Measurements from ENCODE around the gene BAG5. TPM values are rescaled to one million over a fixed set of nuclear protein-coding genes. Genes with fewer than 3 reads are reported as not detected.

The BAG5 gene
- total RNA-seq, 1 experiment from 2014 or later: 29.2 TPM

DNA sequence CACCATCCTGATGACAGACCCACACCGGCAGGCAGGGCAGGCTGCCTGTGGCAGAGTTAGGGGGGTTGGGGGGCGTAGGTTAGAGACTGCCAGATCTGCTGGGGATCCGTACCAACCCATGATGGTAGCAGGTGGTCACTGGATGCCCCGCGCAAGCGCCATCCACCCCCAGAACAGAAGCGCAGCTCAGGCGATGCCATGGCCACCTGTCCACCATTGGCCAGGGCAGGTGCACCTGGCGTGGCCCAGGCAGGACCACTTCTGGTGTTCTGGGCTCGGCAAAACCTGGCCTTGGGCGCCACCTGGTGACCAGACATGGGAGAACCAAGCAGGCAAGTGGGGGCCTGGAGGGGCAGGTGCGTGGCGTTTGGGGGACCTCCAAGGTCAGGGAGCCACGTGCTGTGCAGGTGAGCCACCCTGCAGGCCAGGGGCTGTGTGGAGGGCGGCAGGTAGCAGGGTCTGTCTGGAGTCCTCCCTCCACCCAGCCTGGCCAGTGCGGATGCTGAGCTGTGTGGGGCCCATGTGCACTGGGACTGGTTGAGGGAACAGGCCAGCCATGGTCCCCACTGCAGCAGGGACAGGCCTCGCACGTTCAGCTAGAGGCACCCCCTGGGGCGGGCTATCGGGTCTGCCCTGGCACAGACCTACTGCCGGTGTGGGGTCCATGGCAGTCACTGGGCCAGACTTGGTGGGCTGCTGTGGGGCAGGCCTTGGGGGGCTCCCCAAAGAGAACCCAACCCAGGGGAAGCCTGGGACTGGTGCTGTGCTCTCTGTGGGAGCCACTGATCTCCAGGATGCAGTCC is 15.6 kb downstream of the BAG5 start (continued):
- TF ChIP-seq, protein P1, sequence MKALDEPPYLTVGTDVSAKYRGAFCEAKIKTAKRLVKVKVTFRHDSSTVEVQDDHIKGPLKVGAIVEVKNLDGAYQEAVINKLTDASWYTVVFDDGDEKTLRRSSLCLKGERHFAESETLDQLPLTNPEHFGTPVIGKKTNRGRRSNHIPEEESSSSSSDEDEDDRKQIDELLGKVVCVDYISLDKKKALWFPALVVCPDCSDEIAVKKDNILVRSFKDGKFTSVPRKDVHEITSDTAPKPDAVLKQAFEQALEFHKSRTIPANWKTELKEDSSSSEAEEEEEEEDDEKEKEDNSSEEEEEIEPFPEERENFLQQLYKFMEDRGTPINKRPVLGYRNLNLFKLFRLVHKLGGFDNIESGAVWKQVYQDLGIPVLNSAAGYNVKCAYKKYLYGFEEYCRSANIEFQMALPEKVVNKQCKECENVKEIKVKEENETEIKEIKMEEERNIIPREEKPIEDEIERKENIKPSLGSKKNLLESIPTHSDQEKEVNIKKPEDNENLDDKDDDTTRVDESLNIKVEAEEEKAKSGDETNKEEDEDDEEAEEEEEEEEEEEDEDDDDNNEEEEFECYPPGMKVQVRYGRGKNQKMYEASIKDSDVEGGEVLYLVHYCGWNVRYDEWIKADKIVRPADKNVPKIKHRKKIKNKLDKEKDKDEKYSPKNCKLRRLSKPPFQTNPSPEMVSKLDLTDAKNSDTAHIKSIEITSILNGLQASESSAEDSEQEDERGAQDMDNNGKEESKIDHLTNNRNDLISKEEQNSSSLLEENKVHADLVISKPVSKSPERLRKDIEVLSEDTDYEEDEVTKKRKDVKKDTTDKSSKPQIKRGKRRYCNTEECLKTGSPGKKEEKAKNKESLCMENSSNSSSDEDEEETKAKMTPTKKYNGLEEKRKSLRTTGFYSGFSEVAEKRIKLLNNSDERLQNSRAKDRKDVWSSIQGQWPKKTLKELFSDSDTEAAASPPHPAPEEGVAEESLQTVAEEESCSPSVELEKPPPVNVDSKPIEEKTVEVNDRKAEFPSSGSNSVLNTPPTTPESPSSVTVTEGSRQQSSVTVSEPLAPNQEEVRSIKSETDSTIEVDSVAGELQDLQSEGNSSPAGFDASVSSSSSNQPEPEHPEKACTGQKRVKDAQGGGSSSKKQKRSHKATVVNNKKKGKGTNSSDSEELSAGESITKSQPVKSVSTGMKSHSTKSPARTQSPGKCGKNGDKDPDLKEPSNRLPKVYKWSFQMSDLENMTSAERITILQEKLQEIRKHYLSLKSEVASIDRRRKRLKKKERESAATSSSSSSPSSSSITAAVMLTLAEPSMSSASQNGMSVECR (CRISPR knock-in tag; IDR thresholded peaks at IDR 0.05; ENCODE audit: borderline replicate concordance): no peak
- peak; percentile 44; the same call in 1 of the 2 replicates for TF ChIP-seq ZNF121 (CRISPR knock-in tag; IDR thresholded peaks at IDR 0.05)
- no peak for TF ChIP-seq SP1 (CRISPR knock-in tag; conservative IDR thresholded peaks at IDR 0.05)
- no peak for TF ChIP-seq ZNF671 (CRISPR knock-in tag; IDR thresholded peaks at IDR 0.05)
- TF ChIP-seq, protein P2, sequence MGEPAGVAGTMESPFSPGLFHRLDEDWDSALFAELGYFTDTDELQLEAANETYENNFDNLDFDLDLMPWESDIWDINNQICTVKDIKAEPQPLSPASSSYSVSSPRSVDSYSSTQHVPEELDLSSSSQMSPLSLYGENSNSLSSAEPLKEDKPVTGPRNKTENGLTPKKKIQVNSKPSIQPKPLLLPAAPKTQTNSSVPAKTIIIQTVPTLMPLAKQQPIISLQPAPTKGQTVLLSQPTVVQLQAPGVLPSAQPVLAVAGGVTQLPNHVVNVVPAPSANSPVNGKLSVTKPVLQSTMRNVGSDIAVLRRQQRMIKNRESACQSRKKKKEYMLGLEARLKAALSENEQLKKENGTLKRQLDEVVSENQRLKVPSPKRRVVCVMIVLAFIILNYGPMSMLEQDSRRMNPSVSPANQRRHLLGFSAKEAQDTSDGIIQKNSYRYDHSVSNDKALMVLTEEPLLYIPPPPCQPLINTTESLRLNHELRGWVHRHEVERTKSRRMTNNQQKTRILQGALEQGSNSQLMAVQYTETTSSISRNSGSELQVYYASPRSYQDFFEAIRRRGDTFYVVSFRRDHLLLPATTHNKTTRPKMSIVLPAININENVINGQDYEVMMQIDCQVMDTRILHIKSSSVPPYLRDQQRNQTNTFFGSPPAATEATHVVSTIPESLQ (CRISPR knock-in tag; IDR thresholded peaks at IDR 0.05): no peak
- no peak for TF ChIP-seq JUN (CRISPR knock-in tag; IDR thresholded peaks at IDR 0.05)
- TF ChIP-seq, protein P3, sequence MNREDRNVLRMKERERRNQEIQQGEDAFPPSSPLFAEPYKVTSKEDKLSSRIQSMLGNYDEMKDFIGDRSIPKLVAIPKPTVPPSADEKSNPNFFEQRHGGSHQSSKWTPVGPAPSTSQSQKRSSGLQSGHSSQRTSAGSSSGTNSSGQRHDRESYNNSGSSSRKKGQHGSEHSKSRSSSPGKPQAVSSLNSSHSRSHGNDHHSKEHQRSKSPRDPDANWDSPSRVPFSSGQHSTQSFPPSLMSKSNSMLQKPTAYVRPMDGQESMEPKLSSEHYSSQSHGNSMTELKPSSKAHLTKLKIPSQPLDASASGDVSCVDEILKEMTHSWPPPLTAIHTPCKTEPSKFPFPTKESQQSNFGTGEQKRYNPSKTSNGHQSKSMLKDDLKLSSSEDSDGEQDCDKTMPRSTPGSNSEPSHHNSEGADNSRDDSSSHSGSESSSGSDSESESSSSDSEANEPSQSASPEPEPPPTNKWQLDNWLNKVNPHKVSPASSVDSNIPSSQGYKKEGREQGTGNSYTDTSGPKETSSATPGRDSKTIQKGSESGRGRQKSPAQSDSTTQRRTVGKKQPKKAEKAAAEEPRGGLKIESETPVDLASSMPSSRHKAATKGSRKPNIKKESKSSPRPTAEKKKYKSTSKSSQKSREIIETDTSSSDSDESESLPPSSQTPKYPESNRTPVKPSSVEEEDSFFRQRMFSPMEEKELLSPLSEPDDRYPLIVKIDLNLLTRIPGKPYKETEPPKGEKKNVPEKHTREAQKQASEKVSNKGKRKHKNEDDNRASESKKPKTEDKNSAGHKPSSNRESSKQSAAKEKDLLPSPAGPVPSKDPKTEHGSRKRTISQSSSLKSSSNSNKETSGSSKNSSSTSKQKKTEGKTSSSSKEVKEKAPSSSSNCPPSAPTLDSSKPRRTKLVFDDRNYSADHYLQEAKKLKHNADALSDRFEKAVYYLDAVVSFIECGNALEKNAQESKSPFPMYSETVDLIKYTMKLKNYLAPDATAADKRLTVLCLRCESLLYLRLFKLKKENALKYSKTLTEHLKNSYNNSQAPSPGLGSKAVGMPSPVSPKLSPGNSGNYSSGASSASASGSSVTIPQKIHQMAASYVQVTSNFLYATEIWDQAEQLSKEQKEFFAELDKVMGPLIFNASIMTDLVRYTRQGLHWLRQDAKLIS (CRISPR knock-in tag; IDR thresholded peaks at IDR 0.05; ENCODE audit: borderline replicate concordance): no peak
- no peak for TF ChIP-seq EMX1 (CRISPR knock-in tag; IDR thresholded peaks at IDR 0.05)
- no peak for TF ChIP-seq ATF1 (CRISPR knock-in tag; IDR thresholded peaks at IDR 0.05)
- no peak for TF ChIP-seq RELA (CRISPR knock-in tag; IDR thresholded peaks at IDR 0.05; ENCODE audit: borderline replicate concordance)
- TF ChIP-seq ZNF317 (CRISPR knock-in tag; IDR thresholded peaks at IDR 0.05; ENCODE audit: borderline replicate concordance, low read depth): no peak
- no peak for TF ChIP-seq ELF4 (CRISPR knock-in tag; IDR thresholded peaks at IDR 0.05; ENCODE audit: low read depth)
- TF ChIP-seq, protein P4, sequence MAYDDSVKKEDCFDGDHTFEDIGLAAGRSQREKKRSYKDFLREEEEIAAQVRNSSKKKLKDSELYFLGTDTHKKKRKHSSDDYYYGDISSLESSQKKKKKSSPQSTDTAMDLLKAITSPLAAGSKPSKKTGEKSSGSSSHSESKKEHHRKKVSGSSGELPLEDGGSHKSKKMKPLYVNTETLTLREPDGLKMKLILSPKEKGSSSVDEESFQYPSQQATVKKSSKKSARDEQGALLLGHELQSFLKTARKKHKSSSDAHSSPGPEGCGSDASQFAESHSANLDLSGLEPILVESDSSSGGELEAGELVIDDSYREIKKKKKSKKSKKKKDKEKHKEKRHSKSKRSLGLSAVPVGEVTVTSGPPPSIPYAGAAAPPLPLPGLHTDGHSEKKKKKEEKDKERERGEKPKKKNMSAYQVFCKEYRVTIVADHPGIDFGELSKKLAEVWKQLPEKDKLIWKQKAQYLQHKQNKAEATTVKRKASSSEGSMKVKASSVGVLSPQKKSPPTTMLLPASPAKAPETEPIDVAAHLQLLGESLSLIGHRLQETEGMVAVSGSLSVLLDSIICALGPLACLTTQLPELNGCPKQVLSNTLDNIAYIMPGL (CRISPR knock-in tag; IDR thresholded peaks at IDR 0.05): no peak
- TF ChIP-seq, protein P5, sequence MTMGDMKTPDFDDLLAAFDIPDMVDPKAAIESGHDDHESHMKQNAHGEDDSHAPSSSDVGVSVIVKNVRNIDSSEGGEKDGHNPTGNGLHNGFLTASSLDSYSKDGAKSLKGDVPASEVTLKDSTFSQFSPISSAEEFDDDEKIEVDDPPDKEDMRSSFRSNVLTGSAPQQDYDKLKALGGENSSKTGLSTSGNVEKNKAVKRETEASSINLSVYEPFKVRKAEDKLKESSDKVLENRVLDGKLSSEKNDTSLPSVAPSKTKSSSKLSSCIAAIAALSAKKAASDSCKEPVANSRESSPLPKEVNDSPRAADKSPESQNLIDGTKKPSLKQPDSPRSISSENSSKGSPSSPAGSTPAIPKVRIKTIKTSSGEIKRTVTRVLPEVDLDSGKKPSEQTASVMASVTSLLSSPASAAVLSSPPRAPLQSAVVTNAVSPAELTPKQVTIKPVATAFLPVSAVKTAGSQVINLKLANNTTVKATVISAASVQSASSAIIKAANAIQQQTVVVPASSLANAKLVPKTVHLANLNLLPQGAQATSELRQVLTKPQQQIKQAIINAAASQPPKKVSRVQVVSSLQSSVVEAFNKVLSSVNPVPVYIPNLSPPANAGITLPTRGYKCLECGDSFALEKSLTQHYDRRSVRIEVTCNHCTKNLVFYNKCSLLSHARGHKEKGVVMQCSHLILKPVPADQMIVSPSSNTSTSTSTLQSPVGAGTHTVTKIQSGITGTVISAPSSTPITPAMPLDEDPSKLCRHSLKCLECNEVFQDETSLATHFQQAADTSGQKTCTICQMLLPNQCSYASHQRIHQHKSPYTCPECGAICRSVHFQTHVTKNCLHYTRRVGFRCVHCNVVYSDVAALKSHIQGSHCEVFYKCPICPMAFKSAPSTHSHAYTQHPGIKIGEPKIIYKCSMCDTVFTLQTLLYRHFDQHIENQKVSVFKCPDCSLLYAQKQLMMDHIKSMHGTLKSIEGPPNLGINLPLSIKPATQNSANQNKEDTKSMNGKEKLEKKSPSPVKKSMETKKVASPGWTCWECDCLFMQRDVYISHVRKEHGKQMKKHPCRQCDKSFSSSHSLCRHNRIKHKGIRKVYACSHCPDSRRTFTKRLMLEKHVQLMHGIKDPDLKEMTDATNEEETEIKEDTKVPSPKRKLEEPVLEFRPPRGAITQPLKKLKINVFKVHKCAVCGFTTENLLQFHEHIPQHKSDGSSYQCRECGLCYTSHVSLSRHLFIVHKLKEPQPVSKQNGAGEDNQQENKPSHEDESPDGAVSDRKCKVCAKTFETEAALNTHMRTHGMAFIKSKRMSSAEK (CRISPR knock-in tag; IDR thresholded peaks at IDR 0.05; ENCODE audit: borderline replicate concordance): no peak
- TF ChIP-seq TP53 (CRISPR knock-in tag; IDR thresholded peaks at IDR 0.05): no peak
- peak; percentile 63; the same call in 1 of the 2 replicates for TF ChIP-seq ZBTB21 (CRISPR knock-in tag; IDR thresholded peaks at IDR 0.05; ENCODE audit: borderline replicate concordance)
- no peak for TF ChIP-seq PRRX2 (CRISPR knock-in tag; IDR thresholded peaks at IDR 0.05)
- no peak for TF ChIP-seq JAZF1 (CRISPR knock-in tag; IDR thresholded peaks at IDR 0.05)
- TF ChIP-seq SOX15 (CRISPR knock-in tag; IDR thresholded peaks at IDR 0.05): no peak
- TF ChIP-seq HMGA2 (CRISPR knock-in tag; IDR thresholded peaks at IDR 0.05): no peak
- peak; percentile 56; the same call in 1 of the 2 replicates for TF ChIP-seq ESRRA (CRISPR knock-in tag; IDR thresholded peaks at IDR 0.05; ENCODE audit: borderline replicate concordance)

All from WTC11 (cell line).